ENCODE results near the gene HOXA3.

GRCh38 chr7:27115221-27116026 lies 37.0 kb downstream of the HOXA3 start:
- TF ChIP-seq POLR2A (IDR thresholded peaks at IDR 0.05; ENCODE audit: extremely low read depth, insufficient read length) (no peak), CTCF (IDR thresholded peaks at IDR 0.05; ENCODE audit: low read depth, low read length) (no peak), MYC (IDR thresholded peaks at IDR 0.05; ENCODE audit: low read depth, low read length) (no peak), MAX (IDR thresholded peaks at IDR 0.05; ENCODE audit: low read depth, low read length) (no peak)

All from NB4 (cell line).